Measurements from ENCODE around the gene GALNS. TPM values are rescaled to one million over a fixed set of nuclear protein-coding genes. Genes with fewer than 3 reads are reported as not detected.
A peak's percentile ranks its signal among the peaks of the same experiment; 100 is the strongest.

GALNS gene
- total and polyA plus RNA-seq, 4 donors, result 6.8 to 20.6 (median 10.8) TPM

GRCh38 chr16:88799569-88800276, 57.0 kb downstream of the GALNS start:
- H3K9me3 ChIP-seq (ENCODE audit: control insufficient read depth in 4 of 4, low read length in 3 of 4), result no peaks in the 10 kb centered on the region
- 89% methylated on average over 17 of the region's 17 CpGs for WGBS
- H3K4me3 ChIP-seq (ENCODE audit: low read depth in 1 of 3, low read length in 3 of 3), result no peak overlapping the region
- H3K27me3 ChIP-seq (ENCODE audit: control insufficient read depth in 4 of 4, insufficient read depth in 4 of 4, low read length in 3 of 4), result no peaks in the 10 kb centered on the region
- TF ChIP-seq TAF1 (conservative IDR thresholded peaks at IDR 0.05), result no peak
- no peak for TF ChIP-seq SP1 (IDR thresholded peaks at IDR 0.05)
- TF ChIP-seq, protein P1, sequence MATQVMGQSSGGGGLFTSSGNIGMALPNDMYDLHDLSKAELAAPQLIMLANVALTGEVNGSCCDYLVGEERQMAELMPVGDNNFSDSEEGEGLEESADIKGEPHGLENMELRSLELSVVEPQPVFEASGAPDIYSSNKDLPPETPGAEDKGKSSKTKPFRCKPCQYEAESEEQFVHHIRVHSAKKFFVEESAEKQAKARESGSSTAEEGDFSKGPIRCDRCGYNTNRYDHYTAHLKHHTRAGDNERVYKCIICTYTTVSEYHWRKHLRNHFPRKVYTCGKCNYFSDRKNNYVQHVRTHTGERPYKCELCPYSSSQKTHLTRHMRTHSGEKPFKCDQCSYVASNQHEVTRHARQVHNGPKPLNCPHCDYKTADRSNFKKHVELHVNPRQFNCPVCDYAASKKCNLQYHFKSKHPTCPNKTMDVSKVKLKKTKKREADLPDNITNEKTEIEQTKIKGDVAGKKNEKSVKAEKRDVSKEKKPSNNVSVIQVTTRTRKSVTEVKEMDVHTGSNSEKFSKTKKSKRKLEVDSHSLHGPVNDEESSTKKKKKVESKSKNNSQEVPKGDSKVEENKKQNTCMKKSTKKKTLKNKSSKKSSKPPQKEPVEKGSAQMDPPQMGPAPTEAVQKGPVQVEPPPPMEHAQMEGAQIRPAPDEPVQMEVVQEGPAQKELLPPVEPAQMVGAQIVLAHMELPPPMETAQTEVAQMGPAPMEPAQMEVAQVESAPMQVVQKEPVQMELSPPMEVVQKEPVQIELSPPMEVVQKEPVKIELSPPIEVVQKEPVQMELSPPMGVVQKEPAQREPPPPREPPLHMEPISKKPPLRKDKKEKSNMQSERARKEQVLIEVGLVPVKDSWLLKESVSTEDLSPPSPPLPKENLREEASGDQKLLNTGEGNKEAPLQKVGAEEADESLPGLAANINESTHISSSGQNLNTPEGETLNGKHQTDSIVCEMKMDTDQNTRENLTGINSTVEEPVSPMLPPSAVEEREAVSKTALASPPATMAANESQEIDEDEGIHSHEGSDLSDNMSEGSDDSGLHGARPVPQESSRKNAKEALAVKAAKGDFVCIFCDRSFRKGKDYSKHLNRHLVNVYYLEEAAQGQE (IDR thresholded peaks at IDR 0.05), result no peak
- no peak for TF ChIP-seq FOXA2 (IDR thresholded peaks at IDR 0.05)
- TF ChIP-seq EGR1 (IDR thresholded peaks at IDR 0.05; ENCODE audit: low read depth in 2 of 2), result no peak
- TF ChIP-seq, protein P2, sequence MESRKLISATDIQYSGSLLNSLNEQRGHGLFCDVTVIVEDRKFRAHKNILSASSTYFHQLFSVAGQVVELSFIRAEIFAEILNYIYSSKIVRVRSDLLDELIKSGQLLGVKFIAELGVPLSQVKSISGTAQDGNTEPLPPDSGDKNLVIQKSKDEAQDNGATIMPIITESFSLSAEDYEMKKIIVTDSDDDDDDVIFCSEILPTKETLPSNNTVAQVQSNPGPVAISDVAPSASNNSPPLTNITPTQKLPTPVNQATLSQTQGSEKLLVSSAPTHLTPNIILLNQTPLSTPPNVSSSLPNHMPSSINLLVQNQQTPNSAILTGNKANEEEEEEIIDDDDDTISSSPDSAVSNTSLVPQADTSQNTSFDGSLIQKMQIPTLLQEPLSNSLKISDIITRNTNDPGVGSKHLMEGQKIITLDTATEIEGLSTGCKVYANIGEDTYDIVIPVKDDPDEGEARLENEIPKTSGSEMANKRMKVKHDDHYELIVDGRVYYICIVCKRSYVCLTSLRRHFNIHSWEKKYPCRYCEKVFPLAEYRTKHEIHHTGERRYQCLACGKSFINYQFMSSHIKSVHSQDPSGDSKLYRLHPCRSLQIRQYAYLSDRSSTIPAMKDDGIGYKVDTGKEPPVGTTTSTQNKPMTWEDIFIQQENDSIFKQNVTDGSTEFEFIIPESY (IDR thresholded peaks at IDR 0.05), result no peak
- TF ChIP-seq RXRA (IDR thresholded peaks at IDR 0.05), result no peak
- no peak for TF ChIP-seq HNF4A (conservative IDR thresholded peaks at IDR 0.05)
- TF ChIP-seq, protein P3, sequence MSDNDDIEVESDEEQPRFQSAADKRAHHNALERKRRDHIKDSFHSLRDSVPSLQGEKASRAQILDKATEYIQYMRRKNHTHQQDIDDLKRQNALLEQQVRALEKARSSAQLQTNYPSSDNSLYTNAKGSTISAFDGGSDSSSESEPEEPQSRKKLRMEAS (IDR thresholded peaks at IDR 0.05), result no peak
- H3K36me3 ChIP-seq (ENCODE audit: control insufficient read depth in 4 of 4, insufficient read depth in 3 of 4, low read depth in 1 of 4, low read length in 3 of 4), result no peaks in the 10 kb centered on the region
- H3K4me1 ChIP-seq (ENCODE audit: control insufficient read depth in 4 of 4, insufficient read depth in 4 of 4, low read length in 3 of 4), result peaks cover 5 to 18% (median 10%) of the 10 kb centered on the region in 4 donors
- H3K27ac ChIP-seq (ENCODE audit: low read depth in 1 of 2, low read length in 2 of 2), result no peak overlapping the region
- H3K9ac ChIP-seq (ENCODE audit: low read depth in 1 of 2, low read length in 2 of 2), result no peak overlapping the region
- peak; percentile 59 for DNase-seq (ENCODE audit: low spot score)

GRCh38 chr16:88798772-88799455, 57.8 kb downstream of the GALNS start:
- H3K9me3 ChIP-seq (ENCODE audit: control insufficient read depth in 4 of 4, low read length in 3 of 4), result no peaks in the 10 kb centered on the region
- no peak overlapping the region for H3K27ac ChIP-seq (ENCODE audit: low read depth in 1 of 2, low read length in 2 of 2)
- H3K9ac ChIP-seq (ENCODE audit: low read depth in 1 of 2, low read length in 2 of 2), result no peak overlapping the region
- DNase-seq (ENCODE audit: low spot score), result no peak
- peaks cover 0 to 11% (median 3%) of the 10 kb centered on the region in 4 donors for H3K4me1 ChIP-seq (ENCODE audit: control insufficient read depth in 4 of 4, insufficient read depth in 4 of 4, low read length in 3 of 4)
- no peak overlapping the region for H3K4me3 ChIP-seq (ENCODE audit: low read depth in 1 of 3, low read length in 3 of 3)
- no peaks in the 10 kb centered on the region for H3K27me3 ChIP-seq (ENCODE audit: control insufficient read depth in 4 of 4, insufficient read depth in 4 of 4, low read length in 3 of 4)
- H3K36me3 ChIP-seq (ENCODE audit: control insufficient read depth in 4 of 4, insufficient read depth in 3 of 4, low read depth in 1 of 4, low read length in 3 of 4), result no peaks in the 10 kb centered on the region
- TF ChIP-seq RAD21 (IDR thresholded peaks at IDR 0.05), result no peak
- TF ChIP-seq TAF1 (conservative IDR thresholded peaks at IDR 0.05), result no peak
- TF ChIP-seq HNF4G (IDR thresholded peaks at IDR 0.05), result no peak
- TF ChIP-seq, protein P2 (IDR thresholded peaks at IDR 0.05), result no peak
